Measurements from ENCODE around the gene NPIPB2.
"Not testable (repeated sequence)": the region's sequence is repeated elsewhere in the genome, so short reads cannot be mapped to it uniquely, and the experiment has no call there.

Gene NPIPB2

DNA sequence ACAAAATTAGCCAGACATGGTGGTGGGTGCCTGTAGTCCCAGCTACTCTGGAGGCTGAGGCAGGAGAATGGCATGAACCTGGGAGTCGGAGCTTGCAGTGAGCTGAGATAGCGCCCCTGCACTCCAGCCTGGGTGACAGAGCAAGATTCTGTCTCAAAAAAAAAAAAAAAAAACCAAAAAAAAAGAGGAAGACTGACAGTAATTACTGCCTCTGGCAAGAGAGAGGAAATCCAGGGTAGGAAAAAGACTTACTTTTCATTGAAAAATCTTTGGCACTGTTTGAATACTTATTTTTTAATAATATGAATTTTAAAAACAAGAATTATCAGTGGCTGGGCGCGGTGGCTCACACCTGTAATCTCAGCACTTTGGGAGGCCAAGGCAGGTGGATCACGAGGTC lies 20.6 kb upstream of the NPIPB2 start:
- DNase-seq (ENCODE audit: extremely low read depth in 1 of 2, low read depth in 1 of 2): not testable (repeated sequence)

DNA sequence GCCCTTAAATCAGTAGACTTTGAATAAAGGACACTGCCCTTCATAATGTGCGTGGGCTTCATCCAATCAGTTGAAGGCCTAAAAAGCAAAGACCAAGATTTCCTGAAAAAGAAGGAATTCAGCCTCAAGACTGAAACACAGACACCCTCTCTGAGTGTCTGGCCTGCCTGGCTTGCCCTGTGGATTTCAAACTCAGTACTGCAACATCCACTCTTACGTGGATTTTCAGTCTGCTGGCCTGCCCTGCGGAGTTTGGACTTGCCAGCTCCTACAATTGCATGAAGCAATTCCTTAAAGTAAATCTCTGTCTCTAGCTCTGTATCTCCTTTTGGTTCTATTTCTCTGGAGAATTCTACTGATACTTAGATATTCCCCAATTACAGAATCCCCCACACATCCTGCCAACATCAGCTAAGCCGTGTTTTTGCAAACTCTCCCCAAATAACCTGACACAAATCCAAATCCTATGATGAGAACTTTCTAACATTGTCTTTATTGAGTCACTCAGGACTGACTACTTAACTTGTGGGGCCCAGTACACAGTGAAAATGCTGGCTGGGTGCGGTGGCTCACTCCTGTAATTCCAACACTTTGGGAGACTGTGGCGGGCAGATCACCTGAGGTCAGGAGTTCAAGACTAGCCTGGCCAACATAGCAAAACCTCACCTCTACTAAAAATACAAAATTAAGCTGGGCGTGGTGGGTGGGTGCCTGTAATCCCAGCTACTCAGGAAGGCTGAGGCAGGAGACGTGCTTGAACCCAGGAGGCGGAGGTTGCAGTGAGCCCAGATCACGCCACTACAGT lies 15.9 kb upstream of the NPIPB2 start:
- no peak for DNase-seq (ENCODE audit: extremely low read depth in 1 of 2, low read depth in 1 of 2)

DNA sequence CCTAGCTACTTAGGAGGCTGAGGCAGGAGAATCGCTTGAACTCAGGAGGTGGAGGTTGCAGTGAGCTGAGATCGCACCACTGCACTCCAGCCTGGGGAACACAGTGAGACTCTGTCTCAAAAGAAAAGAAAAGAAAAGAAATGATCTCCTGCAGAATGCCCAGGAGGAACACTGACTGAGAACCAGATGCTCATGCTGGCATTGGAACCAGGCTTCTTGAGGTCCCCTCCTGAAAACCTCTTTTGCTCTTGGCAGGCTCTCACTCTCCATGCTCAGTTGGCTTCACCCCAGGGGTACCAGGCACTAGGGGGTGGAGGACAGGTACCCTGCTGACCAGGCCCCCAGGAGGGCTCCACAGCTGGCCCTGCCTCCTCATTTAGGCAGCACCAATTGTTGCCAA lies 14.7 kb upstream of the NPIPB2 start:
- DNase-seq (ENCODE audit: extremely low read depth in 1 of 2, low read depth in 1 of 2): no peak

DNA sequence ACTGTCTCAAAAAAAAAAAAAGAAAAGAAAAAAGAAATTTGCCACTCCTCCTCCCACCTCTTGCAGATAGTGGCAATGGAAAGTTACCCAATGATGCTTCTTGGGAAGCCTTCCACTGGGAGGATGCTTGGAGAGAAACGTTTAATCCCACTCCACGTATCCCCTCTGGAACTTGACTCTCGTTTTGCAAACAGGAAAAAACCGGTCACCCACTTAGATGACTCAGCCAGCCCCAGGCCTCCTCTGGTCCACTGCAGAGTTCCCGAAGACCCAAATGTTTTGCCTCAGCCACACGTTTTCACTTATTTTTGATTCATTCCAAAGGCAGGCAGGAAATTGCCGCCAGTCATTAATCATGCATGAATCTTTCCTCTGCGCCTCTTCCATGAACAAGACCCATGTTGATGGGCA lies 13.9 kb upstream of the NPIPB2 start:
- DNase-seq (ENCODE audit: extremely low read depth in 1 of 2, low read depth in 1 of 2): no peak

DNA sequence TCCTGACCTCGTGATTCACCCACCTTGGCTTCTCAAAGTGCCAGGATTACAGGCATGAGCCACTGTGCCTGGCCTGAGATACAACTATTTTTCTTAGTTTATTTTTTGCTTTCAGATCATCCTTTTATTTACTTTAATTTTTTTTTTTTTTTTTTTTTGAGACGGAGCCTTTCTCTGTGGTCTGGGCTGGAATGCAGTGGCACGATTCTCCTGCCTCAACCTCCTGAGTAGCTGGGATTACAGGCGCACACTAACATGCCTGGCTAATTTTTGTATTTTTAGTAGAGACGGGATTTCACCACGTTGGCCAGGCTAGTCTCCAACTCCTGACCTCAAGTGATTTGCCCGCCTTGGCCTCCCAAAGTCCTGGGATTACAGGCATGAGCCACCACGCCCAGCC lies 11.7 kb upstream of the NPIPB2 start:
- not testable (repeated sequence) for DNase-seq (ENCODE audit: extremely low read depth in 1 of 2, low read depth in 1 of 2)

DNA sequence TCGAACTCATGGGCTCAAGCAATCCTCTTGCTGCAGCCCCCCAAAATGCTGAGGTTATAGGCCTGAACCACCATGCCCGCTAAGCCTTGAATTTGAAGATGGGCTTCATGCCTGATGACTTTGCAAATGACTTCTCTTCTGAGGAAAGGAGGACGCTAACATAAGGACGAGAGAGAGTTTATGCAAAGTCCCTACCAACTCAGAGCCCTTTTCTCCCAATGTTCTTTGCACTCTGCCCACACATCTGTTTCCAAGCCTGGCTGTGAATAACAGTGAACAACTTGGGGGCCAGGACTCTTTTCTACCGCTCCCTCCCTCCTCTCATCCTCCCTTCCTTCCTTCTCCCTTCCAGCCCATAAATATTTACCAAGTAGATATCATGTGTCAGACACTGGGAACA lies 8.5 kb upstream of the NPIPB2 start:
- DNase-seq (ENCODE audit: extremely low read depth in 1 of 2, low read depth in 1 of 2): no peak

DNA sequence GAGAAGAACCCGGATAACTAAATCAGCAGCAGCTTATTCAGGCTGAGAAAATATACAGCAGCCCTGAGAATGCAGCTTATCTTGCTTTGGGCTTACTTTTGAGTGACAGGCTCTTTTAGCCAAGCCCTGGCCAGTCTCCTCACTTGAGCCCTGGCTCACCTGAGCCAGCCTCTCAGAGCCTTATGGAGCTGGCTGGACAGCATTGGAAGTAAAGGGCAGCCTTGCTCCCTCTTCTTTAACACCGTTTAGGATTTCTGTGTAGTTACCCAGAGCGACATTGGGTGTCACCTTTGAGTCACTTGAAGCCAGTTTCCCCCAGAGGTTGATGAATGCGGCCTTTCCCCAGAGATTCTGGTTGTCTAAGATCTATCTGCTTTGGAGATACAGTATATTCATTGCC lies 7.7 kb upstream of the NPIPB2 start:
- DNase-seq (ENCODE audit: extremely low read depth in 1 of 2, low read depth in 1 of 2): no peak

- DNase-seq (ENCODE audit: extremely low read depth in 1 of 2, low read depth in 1 of 2): no peak
These were observed 7.0 kb upstream of the NPIPB2 start for GRCh38 chr16:11948819-11949218.

DNA sequence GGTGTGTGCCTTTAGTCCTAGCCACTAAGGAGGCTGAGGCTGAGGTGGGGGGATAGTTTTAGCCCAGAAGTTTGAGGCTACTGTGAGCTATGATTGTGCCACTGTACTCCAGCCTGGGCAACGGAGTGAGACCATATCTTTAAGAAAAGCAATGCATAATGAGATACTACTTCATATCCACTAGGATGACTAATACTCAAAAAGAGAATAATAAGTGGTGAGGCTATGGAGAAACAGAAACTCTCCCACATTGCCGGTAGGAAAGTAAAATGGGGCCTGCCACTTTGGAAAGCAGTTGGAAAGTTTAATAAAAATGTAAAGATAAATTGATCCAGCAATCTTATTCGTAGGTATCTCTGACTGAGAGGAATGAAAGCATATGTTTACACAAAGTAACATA lies 4.6 kb upstream of the NPIPB2 start:
- no peak for DNase-seq (ENCODE audit: extremely low read depth in 1 of 2, low read depth in 1 of 2)

GRCh38 chr16:11927350-11927749 lies 14.5 kb downstream of the NPIPB2 start:
- not testable (repeated sequence) for DNase-seq (ENCODE audit: extremely low read depth in 1 of 2, low read depth in 1 of 2)

DNA sequence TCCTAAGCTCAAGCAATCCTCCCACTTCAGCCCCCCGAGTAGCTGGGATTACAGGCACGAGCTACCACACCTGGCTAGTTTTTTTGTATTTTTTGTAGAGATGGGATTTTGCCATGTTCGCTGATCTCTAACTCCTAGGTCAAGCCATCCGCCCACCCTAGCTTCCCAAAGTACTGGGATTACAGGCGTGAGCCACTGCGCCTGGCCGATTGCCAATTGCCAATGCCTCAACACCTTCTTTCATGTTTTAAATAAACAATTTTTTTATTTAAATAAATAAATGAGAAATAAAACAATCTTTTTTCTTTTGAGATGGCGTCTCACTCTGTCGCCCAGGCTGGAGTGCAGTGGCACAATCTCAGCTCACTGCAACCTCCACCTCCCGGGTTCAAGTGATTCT lies 17.8 kb downstream of the NPIPB2 start:
- DNase-seq (ENCODE audit: extremely low read depth in 1 of 2, low read depth in 1 of 2): not testable (repeated sequence)

DNA sequence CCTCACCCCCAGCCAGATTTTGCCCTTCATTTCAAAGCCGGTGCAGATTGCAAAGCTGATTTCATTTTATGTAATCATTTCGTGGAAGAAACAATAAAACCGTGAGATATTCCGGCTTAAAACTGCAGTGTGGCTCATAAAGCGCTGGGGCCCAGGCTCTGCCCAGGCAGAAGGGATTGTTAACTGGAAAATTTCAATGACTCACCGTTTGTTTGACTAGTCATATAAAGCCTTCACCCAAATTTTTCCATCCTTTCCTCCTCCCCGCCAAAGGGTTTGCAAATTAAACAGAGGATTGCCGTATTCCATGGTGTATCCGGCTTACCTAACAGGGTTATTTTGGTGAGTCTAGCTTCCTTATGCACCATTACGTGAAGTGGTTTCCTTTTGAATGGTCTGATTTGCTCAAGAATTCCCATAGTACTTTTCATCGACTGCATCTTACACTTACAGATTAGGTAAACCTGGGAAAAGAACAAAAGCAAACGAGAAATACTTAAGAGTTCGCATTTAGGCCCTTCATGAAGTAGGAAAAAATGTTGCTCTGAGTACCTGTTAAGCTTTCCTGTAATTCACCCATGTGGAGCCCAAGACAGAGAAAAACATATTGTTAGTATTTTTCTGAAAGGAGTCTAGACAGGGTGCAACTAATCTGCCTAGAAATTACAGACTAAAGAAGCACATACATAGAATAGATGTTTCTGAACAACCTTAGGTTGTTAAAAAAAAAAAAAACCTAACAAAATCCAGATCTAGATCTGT lies 25.1 kb downstream of the NPIPB2 start:
- no peak for DNase-seq (ENCODE audit: extremely low read depth in 1 of 2, low read depth in 1 of 2)

DNA sequence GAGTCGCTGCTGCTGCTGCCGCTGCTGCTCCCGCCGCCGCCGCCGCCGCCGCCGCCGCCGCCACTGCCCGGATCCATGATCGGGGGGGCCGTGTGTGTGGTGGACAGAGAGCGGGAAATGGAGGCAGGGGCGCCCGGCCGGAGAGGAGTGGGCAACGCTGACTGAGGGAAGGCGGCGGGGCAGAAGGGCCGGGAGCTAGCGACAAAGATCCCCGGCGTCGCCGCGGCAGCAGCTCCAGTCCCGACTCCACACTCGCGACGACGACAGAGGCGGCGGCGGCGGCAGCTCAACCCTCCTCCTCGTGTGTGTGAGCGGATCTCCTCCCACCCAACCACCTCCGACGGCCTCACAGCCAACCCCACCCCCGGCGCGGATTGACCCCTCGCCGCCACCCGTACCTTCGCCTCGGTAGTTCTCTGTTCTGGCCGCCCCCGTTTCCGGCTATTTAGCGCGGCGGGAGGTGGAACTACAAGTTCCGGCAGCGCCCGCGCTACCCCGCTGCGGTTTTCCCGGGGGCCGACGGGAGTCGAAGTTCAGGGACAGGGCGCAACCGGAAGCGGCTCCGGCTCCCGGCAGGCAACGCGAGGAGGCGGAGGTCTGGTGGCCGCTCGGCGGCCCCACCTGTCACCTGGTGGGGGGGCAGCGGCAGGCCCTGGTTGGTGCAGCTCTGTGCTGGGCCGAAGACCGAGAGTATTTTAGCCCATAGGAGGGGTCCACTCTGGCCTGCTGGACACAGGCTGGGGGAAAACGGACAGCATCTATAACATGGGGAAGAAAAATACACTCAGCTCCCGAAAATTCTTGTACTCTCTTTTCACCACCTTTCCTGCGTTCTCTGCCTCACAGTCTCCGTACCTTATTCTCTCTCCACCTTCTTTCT lies 26.0 kb downstream of the NPIPB2 start, which contains the start of gene GSPT1:
GSPT1 (minus strand) TSS at position 313 of the 880 bp plus-strand sequence; CDS start at position 77, 236 bp downstream.
- DNase-seq (ENCODE audit: extremely low read depth in 1 of 2, low read depth in 1 of 2): peak; percentile 99 to 100

- peak in 1 of 2 donors; percentile 18 for DNase-seq (ENCODE audit: extremely low read depth in 1 of 2, low read depth in 1 of 2)
These were observed 26.7 kb downstream of the NPIPB2 start for GRCh38 chr16:11915114-11915643.

DNA sequence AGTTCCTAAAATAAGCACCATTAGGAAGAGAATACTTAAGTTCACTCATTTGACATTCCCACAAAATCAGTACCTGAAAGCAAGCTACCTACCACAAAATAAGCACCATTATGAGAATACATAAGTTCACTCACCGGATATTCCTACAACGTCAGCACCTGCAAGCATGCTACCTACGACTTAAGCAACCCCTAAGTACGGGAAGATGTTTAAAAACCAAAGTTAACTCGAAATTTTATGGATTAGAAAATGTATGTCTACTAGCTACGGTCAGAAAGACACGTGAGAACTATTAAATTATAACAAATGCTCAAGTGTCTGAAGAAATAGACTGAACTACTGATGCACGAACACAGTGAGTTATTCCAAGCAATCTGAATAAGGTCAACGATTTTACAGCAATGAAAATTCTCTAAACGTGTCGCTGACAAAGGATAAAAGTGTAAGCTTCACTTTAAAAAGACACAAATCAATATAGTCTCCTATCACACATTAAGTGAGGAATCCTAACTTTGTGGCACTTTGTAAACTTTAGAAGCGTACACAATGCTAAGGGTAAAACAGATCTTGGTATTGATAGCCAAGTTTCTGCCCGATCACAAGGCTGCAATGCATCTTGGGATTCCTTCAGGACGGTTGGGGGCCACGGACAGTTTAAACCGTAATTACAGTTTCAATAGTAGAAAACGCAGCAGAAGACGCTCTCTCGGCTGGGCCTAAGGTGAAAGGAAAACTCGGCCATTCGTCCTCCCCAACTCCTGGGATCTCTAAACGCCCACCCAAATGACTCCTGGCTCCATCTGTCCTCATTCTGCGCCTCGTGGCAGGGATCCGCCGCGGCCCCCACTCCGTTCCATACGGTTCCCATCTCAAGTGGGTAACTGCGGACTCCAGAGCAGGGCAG lies 27.4 kb downstream of the NPIPB2 start:
- DNase-seq (ENCODE audit: extremely low read depth in 1 of 2, low read depth in 1 of 2): no peak

DNA sequence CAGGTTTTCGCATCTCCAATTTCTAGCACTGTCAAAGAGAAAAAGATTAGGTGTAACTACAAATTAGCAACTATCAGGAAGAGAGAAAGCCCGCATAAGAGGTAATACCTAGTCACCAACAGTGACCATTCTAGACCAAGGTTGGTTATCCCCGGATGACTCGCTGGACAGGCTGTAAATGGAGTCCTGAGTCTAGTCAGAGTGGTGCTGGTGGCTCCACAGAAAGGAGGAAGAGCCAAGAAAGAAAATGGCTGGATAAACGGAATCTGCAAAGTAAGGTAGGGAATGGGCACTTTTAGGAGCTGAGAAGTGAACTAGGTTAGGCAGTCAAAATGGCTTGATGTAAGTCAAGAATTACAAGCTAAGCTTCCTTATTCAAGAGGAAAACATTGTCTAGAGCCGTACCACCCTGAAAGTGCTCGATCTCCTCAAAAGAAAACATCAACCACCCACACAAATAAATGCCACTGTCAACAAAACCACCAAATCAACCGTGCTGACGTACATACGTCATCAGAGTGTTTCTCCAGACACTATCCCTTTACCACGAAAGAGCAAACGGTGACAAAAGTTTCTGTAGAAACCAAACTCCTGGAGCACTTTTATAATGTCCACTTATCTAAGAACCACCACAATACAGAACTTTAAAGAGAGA lies 28.3 kb downstream of the NPIPB2 start:
- DNase-seq (ENCODE audit: extremely low read depth in 1 of 2, low read depth in 1 of 2): no peak

- no peak for DNase-seq (ENCODE audit: extremely low read depth in 1 of 2, low read depth in 1 of 2)
These were observed 31.9 kb downstream of the NPIPB2 start for GRCh38 chr16:11909653-11910545.
